Measurements from ENCODE around the gene HYAL4.
"Not testable (repeated sequence)": the region's sequence is repeated elsewhere in the genome, so short reads cannot be mapped to it uniquely, and the experiment has no call there.

HYAL4 gene

GRCh38 chr7:123849855-123850254 lies 4.9 kb downstream of the HYAL4 start:
- DNase-seq = no peak

- not testable (repeated sequence) for DNase-seq
Observed at GRCh38 chr7:123851404-123851803, 6.4 kb downstream of the HYAL4 start.

- not testable (repeated sequence) for DNase-seq
Observed at GRCh38 chr7:123854291-123854690, 9.3 kb downstream of the HYAL4 start.

- DNase-seq = not testable (repeated sequence)
Observed at GRCh38 chr7:123856428-123856827, 11.5 kb downstream of the HYAL4 start.

- no peak for DNase-seq
Observed at GRCh38 chr7:123860848-123861247, 15.9 kb downstream of the HYAL4 start.

- no peak for DNase-seq
Observed at GRCh38 chr7:123862775-123863174, 17.8 kb downstream of the HYAL4 start.

GRCh38 chr7:123863461-123863860 lies 18.5 kb downstream of the HYAL4 start:
- no peak for DNase-seq

GRCh38 chr7:123864012-123864411 lies 19.0 kb downstream of the HYAL4 start:
- no peak for DNase-seq

GRCh38 chr7:123864436-123864835 lies 19.5 kb downstream of the HYAL4 start:
- no peak for DNase-seq

- no peak for DNase-seq
Observed at GRCh38 chr7:123864966-123865365, 20.0 kb downstream of the HYAL4 start.

- DNase-seq = peak in 4 of 6 experiments; percentile 8 to 59 (median 31)
Observed at GRCh38 chr7:123865517-123866117, 20.6 kb downstream of the HYAL4 start.

GRCh38 chr7:123867225-123867624 lies 22.3 kb downstream of the HYAL4 start:
- no peak for DNase-seq

- peak in 2 of 6 experiments; percentile 1 for DNase-seq
Observed at GRCh38 chr7:123871998-123872867, 27.3 kb downstream of the HYAL4 start.

- DNase-seq = no peak
Observed at GRCh38 chr7:123872908-123873307, 27.9 kb downstream of the HYAL4 start.

GRCh38 chr7:123876557-123877256 lies 31.7 kb downstream of the HYAL4 start:
- no peak for DNase-seq

- DNase-seq = no peak
Observed at GRCh38 chr7:123879628-123880027, 34.7 kb downstream of the HYAL4 start.

GRCh38 chr7:123881300-123881699 lies 36.3 kb downstream of the HYAL4 start:
- no peak for DNase-seq

GRCh38 chr7:123883154-123883553 lies 38.2 kb downstream of the HYAL4 start:
- DNase-seq = no peak

GRCh38 chr7:123888192-123888591 lies 43.2 kb downstream of the HYAL4 start:
- no peak for DNase-seq

GRCh38 chr7:123894753-123895152 lies 49.8 kb downstream of the HYAL4 start:
- not testable (repeated sequence) for DNase-seq

- no peak for DNase-seq
Observed at GRCh38 chr7:123901101-123901500, 56.1 kb downstream of the HYAL4 start.

- no peak for DNase-seq
Observed at GRCh38 chr7:123905714-123906113, 60.7 kb downstream of the HYAL4 start.

- no peak for DNase-seq
Observed at GRCh38 chr7:123916240-123916724, 71.3 kb downstream of the HYAL4 start.

GRCh38 chr7:123917878-123918277 lies 72.9 kb downstream of the HYAL4 start:
- no peak for DNase-seq

All from stimulated activated naive CD4-positive, alpha-beta T cell (primary cell).